Neural cell (in vitro differentiated cells): ENCODE data around the gene NPAS2. TPM values are rescaled to one million over a fixed set of nuclear protein-coding genes. Genes with fewer than 3 reads are reported as not detected.

ENCODE experiments used
- H2AFZ ChIP-seq: fragments of 200-600, 300-800 bp; sonication (generic), shearing (Covaris generic); 2 replicates; pipeline ENCODE4 v1.6.0; 2014; ENCODE audit warnings: low read depth, mild to moderate bottlenecking, antibody characterized with exemption, low read length, moderate library complexity
- H3F3A ChIP-seq: fragments of 200-600 bp; shearing (Covaris generic); 2 replicates; pipeline ENCODE4 v1.6.1; 2016; ENCODE audit warnings: mild to moderate bottlenecking, moderate library complexity, mixed read lengths, antibody characterized with exemption, low read length; ENCODE audit not compliant: insufficient read depth, poor library complexity, severe bottlenecking
- H3K27ac ChIP-seq: fragments of 200-600, 300-800 bp; sonication (generic), shearing (Covaris generic); 2 replicates; pipeline ENCODE4 v1.5.1; 2014; ENCODE audit warnings: mild to moderate bottlenecking, low read length, moderate library complexity
- H3K27me3 ChIP-seq: fragments of 300-800, 200-600 bp; sonication (generic), shearing (Covaris generic); 2 replicates; pipeline ENCODE4 v1.6.0; 2014; ENCODE audit warnings: mild to moderate bottlenecking, low read depth, low read length, moderate library complexity; ENCODE audit not compliant: insufficient read depth
- H3K36me3 ChIP-seq: fragments of 300-800, 200-600 bp; sonication (generic), shearing (Covaris generic); 2 replicates; pipeline ENCODE4 v1.5.1; 2014; ENCODE audit warnings: mild to moderate bottlenecking, antibody characterized with exemption, low read length, moderate library complexity; ENCODE audit not compliant: insufficient read depth
- H3K4me2 ChIP-seq: fragments of 300-800, 200-600 bp; sonication (generic), shearing (Covaris generic); 2 replicates; pipeline ENCODE4 v1.6.0; 2014; ENCODE audit warnings: mild to moderate bottlenecking, low read length
- H3K4me3 ChIP-seq: fragments of 300-800, 200-600 bp; sonication (generic), shearing (Covaris generic); 2 replicates; pipeline ENCODE4 v1.5.1; 2014; ENCODE audit warnings: mild to moderate bottlenecking, low read length, moderate library complexity
- H3K79me2 ChIP-seq: fragments of 200-600 bp; shearing (Covaris generic); replicated peaks from 2 replicates; pipeline ENCODE4 v1.6.0; 2014; ENCODE audit warnings: mild to moderate bottlenecking, low read length, moderate library complexity; ENCODE audit not compliant: insufficient read depth
- H3K9ac ChIP-seq: fragments of 300-800, 200-600 bp; sonication (generic), shearing (Covaris generic); 2 replicates; pipeline ENCODE4 v1.6.1; 2016; ENCODE audit warnings: mild to moderate bottlenecking, low read length, mixed read lengths
- H3K9me2 ChIP-seq: fragments of 200-600 bp; shearing (Covaris generic); 2 replicates; pipeline ENCODE4 v1.6.1; 2016; ENCODE audit warnings: mild to moderate bottlenecking, low read length, mixed read lengths; ENCODE audit not compliant: insufficient read depth
- H3K9me3 ChIP-seq: fragments of 200-600, 300-800 bp; sonication (generic), shearing (Covaris generic); 2 replicates; pipeline ENCODE4 v1.6.1; 2016; ENCODE audit warnings: mild to moderate bottlenecking, mixed run types, low read length, moderate library complexity, mixed read lengths
- H4K20me1 ChIP-seq: fragments of 200-600 bp; shearing (Covaris generic); 2 replicates; pipeline ENCODE4 v1.6.1; 2016; ENCODE audit warnings: mild to moderate bottlenecking, mixed run types; ENCODE audit not compliant: insufficient read depth
- EP300 ChIP-seq: fragments of 450-650 bp; conservative IDR thresholded peaks from 2 replicates; pipeline ENCODE4 v1.6.1; 2014; ENCODE audit warnings: antibody characterized with exemption, mild to moderate bottlenecking, moderate library complexity; ENCODE audit not compliant: poor library complexity, severe bottlenecking
- EZH2 ChIP-seq: fragments of 200-600, 300-800 bp; shearing (Covaris generic), sonication (generic); IDR thresholded peaks from 2 replicates; pipeline ENCODE4 v1.6.1; 2014; ENCODE audit warnings: antibody characterized with exemption, low read length, borderline replicate concordance, mild to moderate bottlenecking; ENCODE audit not compliant: insufficient read depth, poor library complexity, severe bottlenecking
- MXI1 ChIP-seq: fragments of 450-650 bp; conservative IDR thresholded peaks from 2 replicates; pipeline ENCODE4 v1.6.1; 2014; ENCODE audit warnings: antibody characterized with exemption, mild to moderate bottlenecking; ENCODE audit not compliant: poor library complexity, severe bottlenecking
- POLR2AphosphoS5 ChIP-seq: IDR thresholded peaks from 2 replicates; pipeline ENCODE4 v1.6.1; 2012
- RAD21 ChIP-seq: fragments of 450-650 bp; conservative IDR thresholded peaks from 2 replicates; pipeline ENCODE4 v1.6.1; 2014; ENCODE audit warnings: antibody characterized with exemption, mild to moderate bottlenecking, moderate library complexity
- REST ChIP-seq: IDR thresholded peaks from 2 replicates; pipeline ENCODE4 v1.6.1; 2012; ENCODE audit warnings: borderline replicate concordance
- SMC3 ChIP-seq: fragments of 450-650 bp; conservative IDR thresholded peaks from 2 replicates; pipeline ENCODE4 v1.6.1; 2014; ENCODE audit warnings: antibody characterized with exemption, mild to moderate bottlenecking, moderate library complexity; ENCODE audit not compliant: poor library complexity
- TAF1 ChIP-seq: IDR thresholded peaks from 2 replicates; pipeline ENCODE4 v1.6.1; 2012; ENCODE audit warnings: low read depth
- polyA plus RNA-seq: library from polyadenylated mRNA; depleted of rRNA; stranded (reverse); fragments of >200 nt; gene quantifications from 2 replicates; pipeline ENCODE4 v1.2.3, GENCODE V29; 2014
- TF ChIP-seq, protein P1 (sequence below): fragments of 450-650 bp; IDR thresholded peaks from 2 replicates; pipeline ENCODE4 v1.5.1; 2014; ENCODE audit warnings: antibody characterized with exemption, mild to moderate bottlenecking, moderate library complexity; ENCODE audit not compliant: poor library complexity, severe bottlenecking

Gene NPAS2
- polyA plus RNA-seq, 1 donor from 2014 or later: 2.1 TPM

DNA sequence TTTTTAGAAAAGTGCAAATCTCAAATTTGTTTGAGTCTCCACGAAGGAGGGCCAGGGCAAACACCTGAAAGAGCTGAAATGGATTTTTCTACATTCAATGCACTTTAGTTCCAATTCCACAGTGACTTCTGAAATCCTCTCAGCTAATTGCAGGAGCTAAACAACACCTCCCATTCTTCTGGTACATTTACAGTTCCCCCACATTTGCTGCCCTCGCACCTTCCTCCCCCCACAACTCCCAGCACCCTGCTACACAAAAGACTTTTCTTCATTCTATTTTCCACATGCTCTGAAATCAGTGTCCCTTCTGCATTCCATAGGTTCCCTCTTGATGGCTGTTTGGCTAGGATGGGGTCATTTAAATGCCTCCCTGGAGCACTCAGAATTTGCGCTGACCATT is 5.9 kb upstream of the NPAS2 start:
- Histone ChIP-seq H2AFZ (no peak overlapping the region), H3K9me3 (no peaks in the 10 kb centered on the region), H3K79me2 (no peaks in the 10 kb centered on the region), H4K20me1 (no peaks in the 10 kb centered on the region), H3K36me3 (no peaks in the 10 kb centered on the region), H3K4me3 (no peak overlapping the region), H3K9me2 (no peaks in the 10 kb centered on the region), H3K9ac (no peak overlapping the region), H3K27me3 (peaks cover 15% of the 10 kb centered on the region), H3K4me2 (no peak overlapping the region), H3K27ac (no peak overlapping the region), H3F3A (no peaks in the 10 kb centered on the region)
- TF ChIP-seq SMC3 (no peak), EP300 (no peak), POLR2AphosphoS5 (no peak), MXI1 (no peak), REST (no peak), TAF1 (no peak), RAD21 (no peak), EZH2 (no peak)
- TF ChIP-seq, protein P1, sequence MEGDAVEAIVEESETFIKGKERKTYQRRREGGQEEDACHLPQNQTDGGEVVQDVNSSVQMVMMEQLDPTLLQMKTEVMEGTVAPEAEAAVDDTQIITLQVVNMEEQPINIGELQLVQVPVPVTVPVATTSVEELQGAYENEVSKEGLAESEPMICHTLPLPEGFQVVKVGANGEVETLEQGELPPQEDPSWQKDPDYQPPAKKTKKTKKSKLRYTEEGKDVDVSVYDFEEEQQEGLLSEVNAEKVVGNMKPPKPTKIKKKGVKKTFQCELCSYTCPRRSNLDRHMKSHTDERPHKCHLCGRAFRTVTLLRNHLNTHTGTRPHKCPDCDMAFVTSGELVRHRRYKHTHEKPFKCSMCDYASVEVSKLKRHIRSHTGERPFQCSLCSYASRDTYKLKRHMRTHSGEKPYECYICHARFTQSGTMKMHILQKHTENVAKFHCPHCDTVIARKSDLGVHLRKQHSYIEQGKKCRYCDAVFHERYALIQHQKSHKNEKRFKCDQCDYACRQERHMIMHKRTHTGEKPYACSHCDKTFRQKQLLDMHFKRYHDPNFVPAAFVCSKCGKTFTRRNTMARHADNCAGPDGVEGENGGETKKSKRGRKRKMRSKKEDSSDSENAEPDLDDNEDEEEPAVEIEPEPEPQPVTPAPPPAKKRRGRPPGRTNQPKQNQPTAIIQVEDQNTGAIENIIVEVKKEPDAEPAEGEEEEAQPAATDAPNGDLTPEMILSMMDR: no peak

- TF ChIP-seq SMC3 (no peak), REST (no peak), RAD21 (no peak), POLR2AphosphoS5 (no peak), EP300 (no peak), TAF1 (no peak), EZH2 (no peak), MXI1 (no peak)
- TF ChIP-seq, protein P1: no peak
These were observed 5.5 kb upstream of the NPAS2 start for GRCh38 chr2:100814453-100814852.

More at GRCh38 chr2:100814453-100814852, 5.5 kb upstream of the NPAS2 start:
- H3K27me3 ChIP-seq: peaks cover 20% of the 10 kb centered on the region
- H3K9me2 ChIP-seq: no peaks in the 10 kb centered on the region
- no peak overlapping the region for H3K4me2 ChIP-seq
- H3F3A ChIP-seq: no peaks in the 10 kb centered on the region
- H3K36me3 ChIP-seq: no peaks in the 10 kb centered on the region
- H3K9me3 ChIP-seq: no peaks in the 10 kb centered on the region
- no peak overlapping the region for H2AFZ ChIP-seq
- no peak overlapping the region for H3K9ac ChIP-seq
- H3K79me2 ChIP-seq: no peaks in the 10 kb centered on the region
- no peaks in the 10 kb centered on the region for H4K20me1 ChIP-seq
- no peak overlapping the region for H3K27ac ChIP-seq
- H3K4me3 ChIP-seq: no peak overlapping the region
